GM12891 (cell line): ENCODE results near the gene PCDHGC5.

Experiments used
- POLR2A ChIP-seq: IDR thresholded peaks from 2 replicates; pipeline ENCODE4 v1.6.1; 2011; ENCODE audit warnings: low read depth, low read length, control low read depth
- POLR2AphosphoS5 ChIP-seq: IDR thresholded peaks from 2 replicates; pipeline ENCODE4 v1.6.1; 2011; ENCODE audit warnings: low read depth, low read length, control low read depth

DNA sequence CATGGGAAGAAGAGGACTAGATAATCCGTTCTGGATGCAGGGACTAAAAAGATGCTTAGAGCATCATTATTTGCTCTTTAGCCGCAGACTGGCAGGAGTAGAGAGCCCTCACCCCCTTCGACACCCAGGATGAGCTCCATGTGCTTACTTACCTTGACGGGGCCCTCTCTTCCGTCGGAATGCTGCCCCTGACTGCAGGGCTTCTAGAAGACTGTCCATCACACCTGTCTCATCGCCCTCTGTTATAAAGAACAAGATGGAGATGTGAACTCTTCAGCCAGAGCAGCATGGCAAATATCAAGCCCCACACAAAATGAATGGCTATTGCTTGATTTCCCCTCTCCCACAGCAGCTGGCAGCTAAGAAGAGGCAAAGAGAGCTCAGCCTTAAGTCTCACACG is 35.1 kb downstream of the PCDHGC5 start:
- no peak for TF ChIP-seq POLR2A
- TF ChIP-seq POLR2AphosphoS5: no peak
